ENCODE data around the gene PMEPA1.

The PMEPA1 gene

GRCh38 chr20:57660922-57661745 lies 48.7 kb downstream of the PMEPA1 start:
- no peak for DNase-seq

DNA sequence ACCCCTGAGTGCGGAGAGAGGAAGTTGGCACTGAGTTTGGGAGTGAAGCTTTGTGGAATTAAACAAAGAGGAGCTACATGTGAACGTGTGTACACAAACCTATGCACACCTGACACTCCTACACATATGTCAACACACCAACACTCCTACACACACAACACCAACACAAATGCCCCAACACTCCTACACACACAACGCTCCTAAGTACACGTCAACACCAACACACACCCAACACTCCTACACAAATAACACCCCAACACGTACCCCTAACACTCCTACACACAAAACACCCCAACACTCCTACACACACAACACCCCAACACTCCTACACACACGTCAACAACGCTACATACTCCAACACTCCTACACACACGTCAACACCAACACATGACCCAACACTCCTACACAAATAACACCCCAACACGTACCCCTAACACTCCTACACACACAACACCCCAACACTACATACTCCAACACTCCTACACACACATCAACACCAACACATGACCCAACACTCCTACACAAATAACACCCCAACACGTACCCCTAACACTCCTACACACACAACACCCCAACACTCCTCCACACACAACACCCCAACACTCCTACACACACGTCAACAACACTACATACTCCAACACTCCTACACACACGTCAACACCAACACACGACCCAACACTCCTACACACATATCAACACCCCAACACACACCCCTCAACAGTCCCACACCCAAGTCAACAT lies 49.5 kb downstream of the PMEPA1 start:
- DNase-seq = no peak

- no peak for DNase-seq
Measured at GRCh38 chr20:57659517-57660180, 50.2 kb downstream of the PMEPA1 start.

- DNase-seq = no peak
Measured at GRCh38 chr20:57658833-57659516, 50.8 kb downstream of the PMEPA1 start.

GRCh38 chr20:57658447-57658832 lies 51.4 kb downstream of the PMEPA1 start:
- no peak for DNase-seq

DNA sequence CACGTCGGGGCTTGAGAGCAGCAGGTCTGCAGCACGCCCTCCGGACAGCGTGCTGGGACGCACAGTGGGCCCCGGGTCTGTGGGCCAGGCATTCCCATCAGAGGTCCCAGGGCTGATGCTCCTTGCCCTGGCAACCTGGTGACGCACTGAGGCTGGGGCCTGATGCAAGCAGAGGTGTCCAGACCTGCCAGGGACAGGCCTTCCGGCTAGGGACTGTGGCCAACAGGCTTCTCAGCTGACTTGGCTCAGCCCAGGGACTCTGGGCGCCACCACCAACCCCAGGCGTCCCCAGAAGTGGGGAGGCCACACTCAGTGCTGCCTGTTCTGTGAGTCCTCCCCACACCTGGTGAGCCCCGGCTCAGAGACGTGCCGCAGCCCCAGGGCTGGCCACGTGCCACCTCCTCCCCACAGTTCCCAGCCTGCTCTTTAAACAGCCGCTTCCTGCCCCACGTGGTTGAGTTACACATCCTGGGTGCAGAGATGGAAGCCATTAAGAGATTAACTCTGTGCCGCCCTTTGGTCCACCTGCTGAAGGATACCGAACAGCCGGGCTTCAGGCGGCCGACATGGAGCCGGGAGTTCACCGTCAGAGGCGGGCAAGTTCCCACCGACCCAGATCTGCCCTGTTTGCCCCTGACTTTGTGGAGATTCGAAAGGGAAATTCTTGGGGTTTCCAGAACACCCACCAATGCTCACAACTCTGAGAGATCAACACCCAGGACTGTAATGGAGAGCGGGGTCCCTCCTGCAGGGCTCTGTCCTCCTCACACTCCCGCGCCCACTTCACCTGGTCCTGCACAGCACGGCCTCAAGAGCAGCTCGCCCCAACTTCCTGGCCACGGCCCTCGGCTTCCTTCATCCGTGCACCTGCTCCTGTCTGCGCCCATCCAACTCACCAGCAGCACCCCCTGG lies 52.0 kb downstream of the PMEPA1 start:
- DNase-seq = peak; percentile 46

- no peak for DNase-seq
Measured at GRCh38 chr20:57656821-57657534, 52.8 kb downstream of the PMEPA1 start.

GRCh38 chr20:57656252-57656820 lies 53.5 kb downstream of the PMEPA1 start:
- no peak for DNase-seq

GRCh38 chr20:57655809-57656155 lies 54.0 kb downstream of the PMEPA1 start:
- DNase-seq = no peak

- DNase-seq = no peak
Measured at GRCh38 chr20:57654998-57655808, 54.6 kb downstream of the PMEPA1 start.

- peak; percentile 58 for DNase-seq
Measured at GRCh38 chr20:57654363-57654997, 55.3 kb downstream of the PMEPA1 start.

DNA sequence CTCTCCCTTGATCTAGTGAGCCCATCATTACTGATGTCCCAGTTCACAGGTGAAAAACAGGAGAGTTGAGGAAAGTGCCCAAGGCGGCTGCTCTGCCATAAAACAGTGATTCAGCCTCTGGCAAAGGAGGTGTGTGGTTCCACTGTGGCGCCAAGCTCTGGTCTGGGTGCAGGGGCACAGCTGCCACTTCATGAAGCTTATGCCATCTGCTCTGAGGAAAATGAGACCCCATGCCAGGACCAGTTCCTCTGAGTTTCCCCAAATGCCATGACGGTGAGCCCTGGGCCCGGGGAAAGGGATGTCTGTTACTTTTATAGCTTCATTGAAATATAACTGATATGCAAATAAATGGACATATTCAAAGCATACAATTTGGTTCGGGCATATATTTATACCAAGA lies 55.9 kb downstream of the PMEPA1 start:
- no peak for DNase-seq

DNA sequence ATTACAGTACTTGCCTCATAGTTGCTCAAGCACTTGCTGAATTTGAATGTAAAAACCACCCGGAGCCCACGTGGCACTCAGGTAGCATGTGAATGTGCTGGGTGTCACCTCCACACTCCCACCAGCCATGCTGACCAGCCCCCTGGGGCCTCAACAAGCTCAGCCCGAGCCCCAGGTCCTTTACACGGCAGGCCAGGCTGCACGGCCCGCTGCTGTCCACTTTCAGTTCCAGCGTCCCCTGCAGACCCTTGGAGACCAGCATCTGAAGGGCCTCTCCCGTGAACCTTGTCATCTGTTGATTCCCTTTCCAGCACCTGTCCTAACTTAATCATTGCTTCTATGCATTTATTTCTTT lies 56.3 kb downstream of the PMEPA1 start:
- no peak for DNase-seq

DNA sequence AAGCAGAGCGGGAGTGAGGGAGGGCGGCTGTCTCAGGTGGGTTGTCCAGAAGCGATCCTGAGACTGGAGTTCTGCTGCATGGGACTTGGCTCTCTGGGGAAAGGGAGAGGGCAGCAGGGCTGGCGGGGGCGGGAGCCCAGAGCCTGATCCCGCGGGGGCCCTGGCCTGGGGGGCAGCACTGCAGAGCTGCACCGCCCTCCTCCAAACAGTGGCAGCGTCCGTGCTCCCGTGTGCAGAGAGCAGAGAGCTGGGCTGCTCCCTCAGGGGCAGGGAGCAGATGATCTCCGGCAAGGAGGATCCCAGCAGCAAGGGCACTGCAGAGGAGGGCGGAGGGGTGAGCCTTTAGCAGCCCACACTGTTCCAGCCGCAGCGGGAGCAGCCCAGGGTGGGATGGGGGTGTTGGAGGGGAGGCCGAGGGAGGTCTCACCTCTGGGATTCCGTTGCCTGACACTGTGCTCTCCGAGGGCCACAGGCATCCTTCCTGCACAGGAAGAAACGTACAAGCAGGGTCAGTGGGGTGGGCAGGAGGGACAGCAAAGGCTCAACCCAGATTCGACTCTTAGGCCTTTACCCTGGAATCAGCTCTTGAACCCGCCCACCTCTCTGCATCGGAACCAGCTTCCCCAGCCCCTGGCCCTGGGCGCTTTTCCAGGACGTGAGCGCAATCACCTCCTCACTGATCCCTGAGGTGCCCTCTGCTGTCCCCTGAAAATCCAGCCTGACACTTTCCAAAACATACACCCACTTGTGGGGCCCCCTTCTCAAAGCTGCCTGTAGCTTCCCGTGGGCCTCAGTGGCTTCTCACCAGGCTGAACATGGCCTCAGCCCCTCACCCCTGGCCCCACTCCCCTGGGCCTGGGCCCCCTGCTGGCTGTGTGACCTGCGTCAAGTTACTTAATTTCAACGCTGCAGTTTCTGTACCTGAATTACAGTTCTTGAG lies 56.9 kb downstream of the PMEPA1 start:
- no peak for DNase-seq

GRCh38 chr20:57651881-57652605 lies 57.8 kb downstream of the PMEPA1 start:
- DNase-seq = no peak

DNA sequence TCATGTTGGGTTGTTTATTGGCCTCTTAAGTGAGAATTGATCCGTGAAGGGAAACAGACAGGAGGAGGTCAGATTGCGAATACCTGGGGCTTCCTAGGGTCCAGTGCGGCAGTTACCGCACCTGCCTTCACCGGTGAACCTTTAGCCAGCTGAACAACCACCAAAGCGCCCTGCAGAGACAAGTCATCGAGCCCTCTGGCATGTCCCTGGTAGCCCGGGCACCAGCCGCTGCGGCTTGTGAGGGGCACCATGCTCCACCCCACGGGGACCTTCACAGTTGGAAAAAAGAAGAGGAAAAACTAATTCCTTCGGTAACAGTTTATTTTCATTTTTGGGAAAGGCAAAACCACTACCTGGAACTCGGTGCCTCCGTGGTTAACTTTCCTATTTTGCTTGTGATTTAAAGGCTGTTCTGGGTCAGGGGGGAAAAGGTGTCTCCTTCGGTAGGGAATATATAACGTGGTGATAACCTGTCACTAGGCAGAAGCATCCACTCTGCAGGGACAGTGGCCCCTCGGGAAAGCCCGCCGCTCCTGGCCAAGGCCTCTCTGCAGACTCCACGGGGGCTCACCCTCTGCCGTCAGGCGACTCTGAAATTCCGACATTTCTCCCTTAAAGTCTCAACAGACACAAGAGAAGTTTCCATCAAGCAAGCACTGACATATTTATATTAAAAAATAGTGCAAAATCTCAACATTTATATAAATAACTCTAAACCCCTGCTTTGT lies 58.9 kb downstream of the PMEPA1 start:
- DNase-seq = no peak

- no peak for DNase-seq
Measured at GRCh38 chr20:57650266-57650665, 59.5 kb downstream of the PMEPA1 start.
